OCI-LY7 (cell line): ENCODE measurements around the gene TXNL4A. TPM values are rescaled to one million over a fixed set of nuclear protein-coding genes. Genes with fewer than 3 reads are reported as not detected.

ENCODE experiments used
- BruUV-seq: library from RNA; stranded (reverse); fragments of 400-500 nt; replicated peaks from 2 replicates; lab custom pipeline; 2021; lab: Mats Ljungman, UMichigan
- CTCF ChIA-PET: fragments of 300-600 bp; sonication (Branson Sonifier 250); formaldehyde crosslinking; loops from one replicate; lab custom pipeline; 2022; ENCODE audit warnings: antibody characterized with exemption; ENCODE audit not compliant: unreplicated experiment; lab: Charles Lee
- POLR2A ChIA-PET: fragments of 300-600 bp; sonication (Branson Sonifier 250); formaldehyde crosslinking; loops from one replicate; lab custom pipeline; 2022; ENCODE audit warnings: antibody characterized with exemption; lab: Charles Lee
- DNase-seq: peaks from one replicate; pipeline ENCODE4 v3.0.0-alpha.2; 2015; ENCODE audit warnings: low spot score
- H2AFZ ChIP-seq: fragments of 200-600 bp; sonication (generic), shearing (Covaris generic); 2 replicates; pipeline ENCODE4 v1.6.1; 2014; ENCODE audit warnings: mild to moderate bottlenecking, antibody characterized with exemption, low read length, moderate library complexity
- H3K27ac ChIP-seq: fragments of 200-600 bp; sonication (generic); 2 replicates; pipeline ENCODE4 v1.5.1; 2014; ENCODE audit warnings: mixed run types, low read depth, mild to moderate bottlenecking, moderate library complexity, low read length, inconsistent platforms; ENCODE audit not compliant: poor library complexity, severe bottlenecking
- H3K36me3 ChIP-seq: fragments of 200-600 bp; sonication (generic); 2 replicates; pipeline ENCODE4 v1.6.1; 2014; ENCODE audit warnings: mild to moderate bottlenecking, antibody characterized with exemption, low read length, moderate library complexity, mixed read lengths; ENCODE audit not compliant: insufficient read depth
- H3K4me1 ChIP-seq: fragments of 200-600 bp; sonication (generic); 2 replicates; pipeline ENCODE4 v1.5.1; 2014; ENCODE audit warnings: mild to moderate bottlenecking, low read length; ENCODE audit not compliant: insufficient read depth, poor library complexity, severe bottlenecking
- H3K4me2 ChIP-seq: fragments of 200-600 bp; sonication (generic); 2 replicates; pipeline ENCODE4 v1.6.1; 2014; ENCODE audit warnings: mild to moderate bottlenecking, low read length
- H3K4me3 ChIP-seq: fragments of 200-600 bp; sonication (generic); 2 replicates; pipeline ENCODE4 v1.5.1; 2014; ENCODE audit warnings: mild to moderate bottlenecking, low read depth, low read length; ENCODE audit not compliant: poor library complexity, severe bottlenecking
- H3K79me2 ChIP-seq: fragments of 200-600 bp; sonication (generic); 2 replicates; pipeline ENCODE4 v1.6.1; 2016; ENCODE audit warnings: low read depth, mild to moderate bottlenecking, low read length, moderate library complexity, mixed read lengths; ENCODE audit not compliant: insufficient read depth
- H3K9me2 ChIP-seq: fragments of 200-600 bp; sonication (generic); 2 replicates; pipeline ENCODE4 v1.6.1; 2016; ENCODE audit warnings: mild to moderate bottlenecking, low read length, mixed read lengths; ENCODE audit not compliant: insufficient read depth
- H3K9me3 ChIP-seq: fragments of 200-600 bp; sonication (generic); 2 replicates; pipeline ENCODE4 v1.6.1; 2014; ENCODE audit warnings: mild to moderate bottlenecking, mixed run types, low read length, mixed read lengths
- H4K20me1 ChIP-seq: fragments of 200-600 bp; sonication (generic); 2 replicates; pipeline ENCODE4 v1.6.1; 2014; ENCODE audit warnings: mild to moderate bottlenecking, antibody characterized with exemption, low read length, moderate library complexity, mixed read lengths; ENCODE audit not compliant: insufficient read depth
- EZH2phosphoT487 ChIP-seq: fragments of 200-600 bp; sonication (generic); IDR thresholded peaks from 2 replicates; pipeline ENCODE4 v1.6.1; 2018; ENCODE audit warnings: low read depth, borderline replicate concordance, mild to moderate bottlenecking, mixed run types, antibody characterized with exemption, low read length, moderate library complexity, mixed read lengths
- intact Hi-C: fragments of 100-400 bp; cut with micrococcal nuclease; formaldehyde crosslinking; loops from one replicate; pipeline ENCODE4 v1.10.0; 2022; ENCODE audit not compliant: unreplicated experiment
- total RNA-seq, 2 experiments: library from RNA; depleted of rRNA in 1 of 2; stranded (reverse); fragments of >200 nt in 1 of 2; shearing (Covaris generic) in 1 of 2; gene quantifications; 2 replicates each; pipeline ENCODE4 v1.2.3, GENCODE V29; 2014 to 2022
- TF ChIP-seq, protein P1 (sequence below): fragments of 200-600 bp; sonication (generic); conservative IDR thresholded peaks from 2 replicates; pipeline ENCODE4 v1.5.1; 2014; ENCODE audit warnings: mild to moderate bottlenecking, antibody characterized with exemption, low read length, moderate library complexity, mixed read lengths

Gene TXNL4A
- total RNA-seq, 2 experiments from 2014 or later: 44.7 to 91.4 TPM

GRCh38 chr18:79971211-79971952 lies 17.0 kb downstream of the TXNL4A start:
- intact Hi-C loops: no loop called here
- TF ChIP-seq, protein P1, sequence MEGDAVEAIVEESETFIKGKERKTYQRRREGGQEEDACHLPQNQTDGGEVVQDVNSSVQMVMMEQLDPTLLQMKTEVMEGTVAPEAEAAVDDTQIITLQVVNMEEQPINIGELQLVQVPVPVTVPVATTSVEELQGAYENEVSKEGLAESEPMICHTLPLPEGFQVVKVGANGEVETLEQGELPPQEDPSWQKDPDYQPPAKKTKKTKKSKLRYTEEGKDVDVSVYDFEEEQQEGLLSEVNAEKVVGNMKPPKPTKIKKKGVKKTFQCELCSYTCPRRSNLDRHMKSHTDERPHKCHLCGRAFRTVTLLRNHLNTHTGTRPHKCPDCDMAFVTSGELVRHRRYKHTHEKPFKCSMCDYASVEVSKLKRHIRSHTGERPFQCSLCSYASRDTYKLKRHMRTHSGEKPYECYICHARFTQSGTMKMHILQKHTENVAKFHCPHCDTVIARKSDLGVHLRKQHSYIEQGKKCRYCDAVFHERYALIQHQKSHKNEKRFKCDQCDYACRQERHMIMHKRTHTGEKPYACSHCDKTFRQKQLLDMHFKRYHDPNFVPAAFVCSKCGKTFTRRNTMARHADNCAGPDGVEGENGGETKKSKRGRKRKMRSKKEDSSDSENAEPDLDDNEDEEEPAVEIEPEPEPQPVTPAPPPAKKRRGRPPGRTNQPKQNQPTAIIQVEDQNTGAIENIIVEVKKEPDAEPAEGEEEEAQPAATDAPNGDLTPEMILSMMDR: no peak
- no peak for TF ChIP-seq EZH2phosphoT487
- no peak overlapping the region for H3K4me3 ChIP-seq
- ChIA-PET CTCF (no interaction called here), POLR2A (no interaction called here)
- peaks cover 56% of the 10 kb centered on the region for H3K36me3 ChIP-seq
- H3K79me2 ChIP-seq: peaks cover 16% of the 10 kb centered on the region; the same call in 1 of the 2 replicates
- H3K9me3 ChIP-seq: no peaks in the 10 kb centered on the region
- H3K27ac ChIP-seq: no peak overlapping the region
- no peaks in the 10 kb centered on the region for H4K20me1 ChIP-seq
- no peak overlapping the region for H2AFZ ChIP-seq
- no peak for DNase-seq
- H3K4me2 ChIP-seq: no peak overlapping the region
- no peaks in the 10 kb centered on the region for H3K4me1 ChIP-seq
- BruUV-seq: no TSS peak
- H3K9me2 ChIP-seq: no peaks in the 10 kb centered on the region

DNA sequence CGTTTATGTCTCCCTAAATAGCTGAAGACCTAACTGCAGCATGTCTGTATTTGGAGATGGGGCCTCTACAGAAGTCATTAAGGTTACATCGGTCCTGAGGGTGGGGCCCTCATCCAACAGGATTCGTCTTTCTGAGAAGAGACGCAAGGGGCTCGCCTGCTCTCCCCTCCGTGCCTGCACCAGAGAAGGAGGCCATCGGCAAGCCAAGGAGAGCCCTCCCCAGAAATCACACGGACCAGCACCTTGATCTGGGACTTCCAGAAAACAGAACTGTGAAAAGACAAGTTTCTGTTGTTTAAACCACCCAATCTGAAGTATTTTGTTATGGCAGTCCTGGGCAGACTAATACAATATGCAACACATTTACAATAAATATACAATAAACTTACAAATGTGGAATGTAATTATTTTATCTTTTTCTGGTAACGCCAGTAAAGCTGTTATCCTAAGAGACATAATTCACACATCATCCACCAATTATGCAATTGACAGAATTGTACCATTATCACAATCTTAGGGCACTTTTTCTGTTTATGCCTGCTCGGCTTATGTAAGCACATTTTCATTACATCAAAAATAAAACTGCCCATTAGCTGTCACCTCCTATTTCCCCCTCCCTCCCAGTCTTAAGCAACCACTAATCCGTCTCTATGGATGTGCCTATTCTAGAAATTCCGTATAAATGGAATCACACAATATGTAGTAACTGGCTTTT lies 17.8 kb downstream of the TXNL4A start:
- ChIA-PET CTCF (no interaction called here), POLR2A (no interaction called here)
- no peak for TF ChIP-seq EZH2phosphoT487
- TF ChIP-seq, protein P1: no peak
- 0 out of 2 replicates have a peak, but pooled peaks cover 10% of the 10 kb centered on the region for H3K79me2 ChIP-seq
- H3K36me3 ChIP-seq: peaks cover 48% of the 10 kb centered on the region
- H3K4me3 ChIP-seq: no peak overlapping the region
- H3K4me1 ChIP-seq: peaks cover 1% of the 10 kb centered on the region
- no TSS peak for BruUV-seq
- H4K20me1 ChIP-seq: no peaks in the 10 kb centered on the region
- H2AFZ ChIP-seq: no peak overlapping the region
- no peak overlapping the region for H3K27ac ChIP-seq
- H3K4me2 ChIP-seq: no peak overlapping the region
- no peaks in the 10 kb centered on the region for H3K9me2 ChIP-seq
- intact Hi-C loops: no loop called here
- no peak for DNase-seq
- H3K9me3 ChIP-seq: no peaks in the 10 kb centered on the region
